HL-60 (cell line): Measurements from ENCODE around the gene UBASH3A.

Source experiments
- DNase-seq, 2 experiments: peaks; one replicate each; pipeline ENCODE4 v3.0.0-alpha.2; 2010 to 2020; ENCODE audit warnings: low read depth in 1 of 2, low spot score in 1 of 2
- H3K27ac ChIP-seq: fragments of 250-450 bp; sonication (Bioruptor Pico); replicated peaks from 2 replicates; pipeline ENCODE4 v1.5.1; 2020; ENCODE audit warnings: mild to moderate bottlenecking, moderate library complexity
- H3K27me3 ChIP-seq: fragments of 250-450 bp; sonication (Bioruptor Pico); 2 replicates; pipeline ENCODE4 v1.5.1; 2021; ENCODE audit warnings: mild to moderate bottlenecking, moderate library complexity; ENCODE audit not compliant: insufficient read depth, poor library complexity, severe bottlenecking
- H3K4me3 ChIP-seq: replicated peaks from 2 replicates; pipeline ENCODE4 v1.5.1; 2011; ENCODE audit warnings: mild to moderate bottlenecking, control low read depth, low read length; ENCODE audit not compliant: insufficient read depth
- CTCF ChIP-seq: IDR thresholded peaks from one replicate; pipeline ENCODE4 v1.5.1; 2011; ENCODE audit warnings: low read length, control low read depth, inconsistent platforms; ENCODE audit not compliant: insufficient read depth
- GABPA ChIP-seq: IDR thresholded peaks from 2 replicates; pipeline ENCODE4 v1.6.1; 2012; ENCODE audit warnings: low read depth
- POLR2AphosphoS5 ChIP-seq: IDR thresholded peaks from 2 replicates; pipeline ENCODE4 v1.6.1; 2012; ENCODE audit warnings: low read depth
- REST ChIP-seq: IDR thresholded peaks from 2 replicates; pipeline ENCODE4 v1.6.1; 2012; ENCODE audit warnings: low read depth; ENCODE audit not compliant: insufficient replicate concordance
- SPI1 ChIP-seq: IDR thresholded peaks from 2 replicates; pipeline ENCODE4 v1.6.1; 2012; ENCODE audit warnings: low read depth, mild to moderate bottlenecking, borderline replicate concordance

Gene UBASH3A

GRCh38 chr21:42375506-42375905, 28.2 kb upstream of the UBASH3A start:
- Histone ChIP-seq H3K27me3 (no peaks in the 10 kb centered on the region), H3K27ac (no peak overlapping the region), H3K4me3 (no peak overlapping the region)
- TF ChIP-seq CTCF (no peak), SPI1 (no peak), POLR2AphosphoS5 (no peak), GABPA (no peak), REST (no peak)
- DNase-seq: no peak

- H3K27me3 ChIP-seq: no peaks in the 10 kb centered on the region
- H3K27ac ChIP-seq: no peak overlapping the region
- H3K4me3 ChIP-seq: no peak overlapping the region
- TF ChIP-seq CTCF (no peak), REST (no peak), GABPA (no peak), SPI1 (no peak), POLR2AphosphoS5 (no peak)
- DNase-seq: no peak
Measured at GRCh38 chr21:42375966-42376337, 27.8 kb upstream of the UBASH3A start.

- no peak for DNase-seq
- Histone ChIP-seq H3K27ac (no peak overlapping the region), H3K4me3 (no peak overlapping the region), H3K27me3 (no peaks in the 10 kb centered on the region)
- TF ChIP-seq POLR2AphosphoS5: no peak
- TF ChIP-seq GABPA: no peak
- no peak for TF ChIP-seq REST
- no peak for TF ChIP-seq CTCF
- no peak for TF ChIP-seq SPI1
Measured at GRCh38 chr21:42376338-42376982, 27.2 kb upstream of the UBASH3A start.
